IMR-90 (cell line): ENCODE data around the gene SEMG1. TPM values are rescaled to one million over a fixed set of nuclear protein-coding genes. Genes with fewer than 3 reads are reported as not detected.

ENCODE experiments used
- ATAC-seq: fragments of 200-7000 bp; cut with Tn5 transposase; 2 replicates; pipeline ENCODE4 v1.9.1; 2020; ENCODE audit warnings: low read depth, mild to moderate bottlenecking, moderate library complexity
- BruUV-seq: library from RNA; stranded (reverse); fragments of 400-500 nt; replicated peaks from 2 replicates; lab custom pipeline; 2021; lab: Mats Ljungman, UMichigan
- CTCF ChIA-PET: fragments of 300-600 bp; formaldehyde crosslinking; extraction: SDS; loops from one replicate; lab custom pipeline; 2021; ENCODE audit warnings: antibody characterized with exemption; lab: Yijun Ruan, JAX
- POLR2A ChIA-PET: fragments of 300-600 bp; sonication (Branson Sonifier 250); formaldehyde crosslinking; loops from one replicate; lab custom pipeline; 2022; ENCODE audit warnings: antibody characterized with exemption; ENCODE audit not compliant: unreplicated experiment; lab: Charles Lee
- DNase-seq: peaks from one replicate; pipeline ENCODE4 v3.0.0; 2013
- H2AFZ ChIP-seq: replicated peaks from 2 replicates; pipeline ENCODE3; 2013; ENCODE audit warnings: low read length, mild to moderate bottlenecking; ENCODE audit not compliant: poor library complexity
- H2AK5ac ChIP-seq: 2 replicates; pipeline ENCODE4 v1.6.1; 2013; ENCODE audit warnings: low read depth, low read length, inconsistent platforms
- H2AK9ac ChIP-seq: replicated peaks from 2 replicates; pipeline ENCODE3; 2013; ENCODE audit warnings: mild to moderate bottlenecking, low read depth, low read length, moderate library complexity; ENCODE audit not compliant: poor library complexity
- H2BK120ac ChIP-seq: 2 replicates; pipeline ENCODE4 v1.6.1; 2013; ENCODE audit warnings: low read depth, low read length, inconsistent platforms
- H2BK15ac ChIP-seq: 3 replicates; pipeline ENCODE4 v1.6.1; 2013; ENCODE audit warnings: low read depth, low read length, inconsistent platforms
- H2BK20ac ChIP-seq: 2 replicates; pipeline ENCODE4 v1.6.1; 2013; ENCODE audit warnings: low read depth, mild to moderate bottlenecking, inconsistent platforms, low read length, moderate library complexity
- H2BK5ac ChIP-seq: 2 replicates; pipeline ENCODE4 v1.6.1; 2013; ENCODE audit warnings: mild to moderate bottlenecking, low read depth, low read length, inconsistent platforms; ENCODE audit not compliant: poor library complexity, severe bottlenecking
- H3K14ac ChIP-seq: replicated peaks from 2 replicates; pipeline ENCODE4 v1.6.1; 2013; ENCODE audit warnings: low read depth, low read length, inconsistent platforms
- H3K18ac ChIP-seq: 2 replicates; pipeline ENCODE4 v1.6.1; 2013; ENCODE audit warnings: low read depth, low read length, control low read depth
- H3K23ac ChIP-seq: 2 replicates; pipeline ENCODE4 v1.6.1; 2013; ENCODE audit warnings: low read depth, low read length, inconsistent platforms
- H3K27ac ChIP-seq: 2 replicates; pipeline ENCODE4 v1.5.1; 2013; ENCODE audit warnings: mild to moderate bottlenecking, control low read depth, low read length; ENCODE audit not compliant: insufficient read depth
- H3K27me3 ChIP-seq: 2 replicates; pipeline ENCODE4 v1.6.1; 2013; ENCODE audit warnings: low read length; ENCODE audit not compliant: control insufficient read depth, insufficient read depth
- H3K36me3 ChIP-seq: 2 replicates; pipeline ENCODE4 v1.6.1; 2013; ENCODE audit warnings: low read length, mixed read lengths; ENCODE audit not compliant: control insufficient read depth, insufficient read depth
- H3K4ac ChIP-seq: 2 replicates; pipeline ENCODE4 v1.6.1; 2013; ENCODE audit warnings: low read depth, low read length, inconsistent platforms
- H3K4me1 ChIP-seq: 2 replicates; pipeline ENCODE4 v1.6.1; 2013; ENCODE audit warnings: low read length, mixed read lengths; ENCODE audit not compliant: control insufficient read depth, insufficient read depth
- H3K4me2 ChIP-seq: 2 replicates; pipeline ENCODE4 v1.6.1; 2013; ENCODE audit warnings: low read depth, mild to moderate bottlenecking, control low read depth, low read length, moderate library complexity
- H3K4me3 ChIP-seq: 2 replicates; pipeline ENCODE4 v1.5.1; 2013; ENCODE audit warnings: low read depth, mild to moderate bottlenecking, control low read depth, low read length, moderate library complexity; ENCODE audit not compliant: insufficient read depth
- H3K56ac ChIP-seq: 2 replicates; pipeline ENCODE4 v1.6.1; 2013; ENCODE audit warnings: low read length, inconsistent platforms; ENCODE audit not compliant: insufficient read depth; ENCODE audit errors: extremely low read depth
- H3K79me1 ChIP-seq, 2 experiments: 2 replicates each; pipeline ENCODE4 v1.6.1; 2013; ENCODE audit warnings: low read length in 2 of 2, inconsistent platforms in 1 of 2, low read depth in 1 of 2
- H3K9ac ChIP-seq: 2 replicates; pipeline ENCODE4 v1.6.1; 2013; ENCODE audit warnings: low read depth, low read length, control low read depth
- H3K9me1 ChIP-seq: 2 replicates; pipeline ENCODE4 v1.6.1; 2013; ENCODE audit warnings: low read length, inconsistent platforms; ENCODE audit not compliant: insufficient read depth
- H3K9me3 ChIP-seq: 2 replicates; pipeline ENCODE4 v1.6.1; 2013; ENCODE audit warnings: low read length; ENCODE audit not compliant: control insufficient read depth, insufficient read depth
- H4K20me1 ChIP-seq: 2 replicates; pipeline ENCODE4 v1.6.1; 2013; ENCODE audit warnings: low read length, inconsistent platforms; ENCODE audit not compliant: insufficient read depth
- H4K5ac ChIP-seq: 2 replicates; pipeline ENCODE4 v1.6.1; 2013; ENCODE audit warnings: mild to moderate bottlenecking, low read depth, low read length, control low read depth
- H4K8ac ChIP-seq, 2 experiments: 2 replicates each; pipeline ENCODE4 v1.6.1; 2013; ENCODE audit warnings: low read depth in 2 of 2, low read length in 2 of 2, control low read depth in 1 of 2, inconsistent platforms in 1 of 2
- H4K91ac ChIP-seq: 2 replicates; pipeline ENCODE4 v1.6.1; 2013; ENCODE audit warnings: low read depth, low read length, inconsistent platforms; ENCODE audit not compliant: insufficient read depth
- ELK1 ChIP-seq: fragments of 150-350 bp; IDR thresholded peaks from 2 replicates; pipeline ENCODE4 v1.6.1; 2016; ENCODE audit warnings: low read depth, mild to moderate bottlenecking, low read length, moderate library complexity, borderline replicate concordance
- MAFK ChIP-seq: IDR thresholded peaks from 2 replicates; pipeline ENCODE4 v1.6.1; 2012; ENCODE audit warnings: low read depth, low read length, improper control_type of control experiment
- NFE2L2 ChIP-seq: fragments of 150-350 bp; IDR thresholded peaks from 2 replicates; pipeline ENCODE4 v1.6.1; 2016; ENCODE audit warnings: low read depth, mild to moderate bottlenecking, low read length
- RAD21 ChIP-seq: IDR thresholded peaks from 2 replicates; pipeline ENCODE4 v1.6.1; 2012; ENCODE audit warnings: low read length, improper control_type of control experiment
- WGBS, 2 experiments: methylation state at CpG; one replicate each; pipeline versions ENCODE4 v1.1.5 to v1.1.7; 2013; ENCODE audit warnings: missing lambda C conversion rate in 2 of 2; ENCODE audit not compliant: insufficient read length in 1 of 2; ENCODE audit errors: extremely low coverage in 2 of 2; 5-methylcytosine and 5-hydroxymethylcytosine counted together
- dilution Hi-C: fragments of 300-500 bp; cut with HindIII; formaldehyde crosslinking; loops from one replicate; pipeline ENCODE4 v1.14.3; 2018; ENCODE audit warnings: low sequenced_read_pairs; ENCODE audit not compliant: unreplicated experiment
- in situ Hi-C: fragments of 300-500 bp; cut with MboI; formaldehyde crosslinking; loops from 3 replicates; pipeline ENCODE4 v1.14.3; 2019; ENCODE audit warnings: low sequenced_read_pairs, inconsistent platforms, mixed read lengths
- intact Hi-C: fragments of 100-400 bp; cut with micrococcal nuclease; formaldehyde crosslinking; loops from 2 replicates; pipeline ENCODE4 v1.10.0; 2022
- polyA plus RNA-seq, 3 experiments: library from polyadenylated mRNA; depleted of rRNA; stranded (reverse); fragments of >200 nt; gene quantifications; 2 replicates each; pipeline ENCODE4 v1.2.3, GENCODE V29; 2012; ENCODE audit warnings: low replicate concordance in 1 of 3
- total RNA-seq: library from RNA; depleted of rRNA; stranded (reverse); fragments of >200 nt; gene quantifications from 2 replicates; pipeline ENCODE4 v1.2.3, GENCODE V29; 2012

SEMG1 gene
- total and polyA plus RNA-seq, 2 of the 4 experiments (the other 2 are of a cell fraction): not detected

GRCh38 chr20:45189067-45189609, 17.7 kb upstream of the SEMG1 start:
- CTCF ChIA-PET: no interaction called here

More at GRCh38 chr20:45189067-45189609, 17.7 kb upstream of the SEMG1 start:
- POLR2A ChIA-PET: no interaction called here
- dilution Hi-C loops: no loop called here
- H3K18ac ChIP-seq: no peak overlapping the region
- intact Hi-C loops: no loop called here
- no peaks in the 10 kb centered on the region for H3K36me3 ChIP-seq
- ATAC-seq: no peak
- no peak overlapping the region for H2AFZ ChIP-seq
- no peak overlapping the region for H3K14ac ChIP-seq
- H3K27ac ChIP-seq: no peak overlapping the region
- no peak overlapping the region for H2AK5ac ChIP-seq
- no peak overlapping the region for H2BK5ac ChIP-seq
- H4K8ac ChIP-seq: no peak overlapping the region
- no peaks in the 10 kb centered on the region for H4K20me1 ChIP-seq
- no peaks in the 10 kb centered on the region for H3K9me3 ChIP-seq
- no peak for DNase-seq
- H3K9ac ChIP-seq: no peak overlapping the region
- H2AK9ac ChIP-seq: no peak overlapping the region
- no peaks in the 10 kb centered on the region for H3K9me1 ChIP-seq
- no peak overlapping the region for H2BK15ac ChIP-seq
- no peak overlapping the region for H2BK20ac ChIP-seq
- no peak overlapping the region for H4K91ac ChIP-seq
- H3K4me1 ChIP-seq: no peaks in the 10 kb centered on the region
- H3K56ac ChIP-seq: no peak overlapping the region
- peaks cover 1% of the 10 kb centered on the region for H3K27me3 ChIP-seq
- TF ChIP-seq RAD21 (no peak), ELK1 (no peak), MAFK (no peak), NFE2L2 (no peak)
- H3K79me1 ChIP-seq: no peaks in the 10 kb centered on the region
- no peak overlapping the region for H3K4me2 ChIP-seq
- no peak overlapping the region for H4K5ac ChIP-seq
- no peak overlapping the region for H2BK120ac ChIP-seq
- 56% methylated on average over 1 of the region's 3 CpGs; no CpG with 5 or more reads in 1 of the 2 experiments for WGBS, 2 experiments
- no peak overlapping the region for H3K4ac ChIP-seq
- no peak overlapping the region for H3K4me3 ChIP-seq
- in situ Hi-C loops: no loop called here
- no TSS peak for BruUV-seq
- H3K23ac ChIP-seq: no peak overlapping the region
